Superior temporal gyrus (tissue), 1 donor: ENCODE results near the gene SLC38A3.
"Not testable (repeated sequence)": the region's sequence is repeated elsewhere in the genome, so short reads cannot be mapped to it uniquely, and the experiment has no call there.

Experiments used
- DNase-seq: peaks from one replicate; pipeline ENCODE4 v3.0.0-alpha.2; 2016; ENCODE audit errors: extremely low spot score

SLC38A3 gene

DNA sequence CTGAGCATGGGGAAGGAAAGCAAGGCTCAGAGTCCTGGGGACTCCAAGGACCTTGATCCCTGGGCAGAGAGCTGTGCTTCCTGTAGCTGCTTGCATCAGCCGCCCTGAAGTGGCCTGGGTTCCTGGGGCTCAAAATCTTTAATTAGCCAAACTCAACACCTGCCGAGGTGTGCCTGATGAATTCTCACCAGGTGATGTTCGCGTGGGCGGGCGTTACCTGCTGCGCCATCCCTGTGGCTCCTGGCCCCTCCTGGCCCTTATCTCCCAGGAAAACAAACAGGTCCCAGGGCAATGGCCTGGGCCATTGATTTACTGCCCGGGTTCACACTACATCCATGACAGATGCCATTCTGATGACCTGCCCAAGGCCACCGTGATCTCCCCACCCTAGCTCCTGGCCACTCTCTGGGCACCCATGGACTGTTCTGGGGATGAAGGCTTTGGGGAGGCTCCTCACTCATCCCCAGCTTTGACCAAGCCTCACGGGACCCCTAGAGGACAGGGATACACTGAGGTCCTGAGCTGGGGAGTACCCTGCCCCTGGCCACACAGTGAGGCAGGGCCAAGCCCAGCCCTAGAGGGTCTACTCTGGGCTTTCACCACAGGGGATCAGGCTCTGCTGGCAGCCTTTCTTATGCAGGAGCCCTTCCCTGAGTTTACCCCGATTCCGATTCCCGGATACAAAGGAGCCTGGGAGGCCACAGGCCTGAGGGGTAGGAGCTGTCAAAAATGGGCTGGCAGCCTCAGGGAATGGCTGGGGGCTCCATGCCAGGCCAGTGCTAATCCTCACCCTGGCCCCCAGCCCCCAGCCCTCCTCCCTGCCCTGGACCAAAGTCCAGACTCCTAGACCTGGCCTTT is 5.7 kb downstream of the SLC38A3 start:
- DNase-seq = no peak

DNA sequence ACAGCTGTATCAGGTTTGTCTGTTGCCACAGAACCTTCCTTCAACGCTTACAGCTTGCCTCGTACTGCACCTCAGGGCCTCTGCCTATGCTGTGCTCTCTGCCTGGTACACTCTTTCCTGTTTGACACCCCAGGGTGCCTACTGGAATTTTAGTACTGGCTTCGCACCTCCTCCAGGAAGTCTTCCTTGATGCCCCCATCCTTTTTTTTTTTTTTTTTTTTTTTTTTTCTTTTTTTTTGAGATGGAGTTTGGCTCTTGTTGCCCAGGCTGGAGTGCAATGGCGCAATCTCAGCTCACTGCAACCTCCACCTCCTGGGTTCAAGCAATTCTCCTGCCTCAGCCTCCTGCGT is 6.3 kb downstream of the SLC38A3 start:
- DNase-seq = not testable (repeated sequence)

DNA sequence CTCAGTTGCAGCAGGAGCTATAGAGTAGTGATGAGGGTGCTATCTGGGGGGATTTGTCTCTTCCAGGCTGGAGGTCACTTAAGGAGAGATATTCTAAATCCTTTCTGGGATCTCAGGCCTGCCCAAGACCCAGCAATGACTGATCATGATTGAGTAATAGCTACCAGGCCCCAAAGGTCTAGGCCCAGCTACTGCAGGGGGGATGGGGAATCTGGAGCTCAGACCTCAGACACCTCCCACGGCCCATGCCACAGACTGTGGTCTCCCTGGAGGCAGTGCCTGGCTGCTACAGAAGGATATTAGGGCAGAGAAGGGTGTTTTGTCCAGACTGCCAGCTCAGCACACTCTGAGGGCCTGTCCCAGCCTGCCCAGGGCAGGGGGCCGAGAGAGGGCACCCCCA is 6.9 kb downstream of the SLC38A3 start:
- no peak for DNase-seq

DNA sequence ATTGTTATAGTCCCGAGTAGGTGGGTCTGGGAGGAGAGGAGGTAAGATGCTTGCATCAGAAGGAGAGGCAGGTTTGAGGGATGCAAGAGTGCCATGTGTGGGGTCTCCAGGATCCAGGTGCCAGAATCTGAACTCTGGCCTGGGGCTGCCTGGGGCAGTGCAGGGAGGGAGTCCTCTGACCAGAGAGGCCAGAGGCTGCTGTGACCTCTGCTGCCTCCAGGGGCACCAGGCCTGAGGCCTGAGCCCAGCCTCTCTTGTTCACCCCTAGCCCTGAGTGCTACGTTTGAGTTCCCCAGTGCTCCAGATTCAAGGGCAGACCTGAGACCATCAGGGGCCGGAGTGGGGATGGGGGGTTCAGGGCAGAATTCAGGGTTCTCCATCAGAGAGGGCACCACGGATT is 7.4 kb downstream of the SLC38A3 start:
- DNase-seq = no peak

DNA sequence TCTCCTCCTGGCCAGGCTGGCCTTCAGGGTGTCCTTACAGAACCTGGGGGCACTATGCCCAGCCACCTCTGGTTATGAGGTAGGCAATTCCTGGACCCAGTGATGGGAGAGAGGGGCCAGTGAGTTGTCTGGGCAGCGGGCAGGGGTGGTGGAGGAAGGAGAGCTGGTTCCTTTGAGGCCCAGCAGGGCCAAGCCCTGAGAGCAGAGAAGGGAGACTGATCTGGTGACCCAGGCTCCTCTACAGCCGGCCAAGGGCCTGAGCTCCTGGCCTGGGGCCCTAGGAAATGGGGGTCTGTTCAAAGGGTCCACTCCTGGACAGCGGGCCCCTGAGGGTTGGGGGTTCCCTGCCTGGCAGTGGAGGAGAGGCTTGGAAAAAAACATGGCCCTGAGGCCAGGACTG is 7.9 kb downstream of the SLC38A3 start:
- DNase-seq = no peak

DNA sequence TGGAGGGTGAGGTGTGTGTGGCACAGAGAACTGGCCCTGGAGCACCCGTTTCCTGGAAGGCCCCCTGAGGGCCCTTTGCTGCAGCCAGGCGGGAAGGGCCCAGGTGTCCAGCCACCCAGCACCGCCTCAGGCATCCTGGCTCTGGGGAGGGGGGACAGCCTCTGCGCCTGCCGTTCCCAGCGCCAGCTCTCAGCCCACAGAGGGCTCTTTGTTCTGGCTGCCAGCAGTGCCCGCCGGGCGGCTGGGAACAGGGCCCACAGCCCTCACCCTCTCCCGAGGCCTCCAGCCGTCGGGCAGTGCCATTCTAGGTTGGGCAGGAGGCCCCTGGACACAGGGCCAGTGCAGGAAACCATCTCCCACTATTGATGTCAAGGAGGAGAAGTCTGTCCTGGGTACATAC is 8.3 kb downstream of the SLC38A3 start:
- DNase-seq = peak; percentile 92

DNA sequence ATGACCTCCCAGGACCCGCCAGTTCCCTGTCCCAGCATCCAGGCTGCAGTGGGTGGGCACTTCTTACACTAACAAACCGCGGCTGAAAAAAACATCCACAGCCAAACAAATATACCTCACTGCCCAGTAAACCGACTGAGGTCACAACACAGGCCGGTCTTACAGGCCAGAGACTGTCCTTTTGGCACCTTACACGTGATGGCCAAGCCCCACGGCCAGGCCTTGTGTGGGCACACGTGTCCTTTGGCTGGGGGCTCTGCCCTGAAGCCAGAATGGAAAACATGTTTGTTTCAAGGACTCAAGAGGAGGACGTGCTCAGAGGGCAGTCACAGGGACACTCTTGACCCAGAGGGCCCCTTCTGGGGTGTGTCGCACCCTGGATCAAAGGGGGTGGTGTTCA is 9.8 kb downstream of the SLC38A3 start:
- no peak for DNase-seq

DNA sequence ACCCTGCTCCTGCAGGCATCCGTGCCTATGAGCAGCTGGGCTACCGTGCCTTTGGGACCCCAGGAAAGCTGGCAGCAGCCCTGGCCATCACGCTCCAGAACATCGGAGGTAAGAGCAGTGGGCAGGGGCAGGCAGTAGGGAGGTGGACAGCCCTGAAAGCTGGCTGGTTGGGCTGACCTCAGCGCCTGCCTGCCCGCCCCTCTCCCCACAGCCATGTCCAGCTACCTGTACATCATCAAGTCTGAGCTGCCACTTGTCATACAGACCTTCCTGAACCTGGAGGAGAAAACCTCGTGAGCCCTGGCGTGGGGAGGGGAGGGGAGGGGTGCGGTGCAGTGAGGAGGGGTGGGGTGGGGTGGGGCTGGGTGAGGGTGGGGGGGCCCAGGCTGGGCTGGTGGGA is 10.5 kb downstream of the SLC38A3 start:
- no peak for DNase-seq

DNA sequence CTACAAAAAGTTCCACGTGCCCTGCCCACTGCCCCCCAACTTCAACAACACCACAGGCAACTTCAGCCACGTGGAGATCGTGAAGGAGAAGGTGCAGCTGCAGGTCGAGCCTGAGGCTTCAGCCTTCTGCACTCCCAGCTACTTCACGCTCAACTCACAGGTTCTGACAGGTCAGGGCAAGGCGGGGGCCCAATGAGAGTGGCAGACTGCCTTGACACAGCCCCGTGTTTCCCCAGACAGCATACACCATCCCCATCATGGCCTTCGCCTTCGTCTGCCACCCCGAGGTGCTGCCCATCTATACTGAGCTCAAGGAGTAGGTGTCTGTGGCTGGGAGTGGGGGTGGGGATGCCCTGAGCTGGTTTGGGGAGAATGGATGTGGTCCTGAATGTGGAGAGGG is 12.6 kb downstream of the SLC38A3 start:
- DNase-seq = no peak

DNA sequence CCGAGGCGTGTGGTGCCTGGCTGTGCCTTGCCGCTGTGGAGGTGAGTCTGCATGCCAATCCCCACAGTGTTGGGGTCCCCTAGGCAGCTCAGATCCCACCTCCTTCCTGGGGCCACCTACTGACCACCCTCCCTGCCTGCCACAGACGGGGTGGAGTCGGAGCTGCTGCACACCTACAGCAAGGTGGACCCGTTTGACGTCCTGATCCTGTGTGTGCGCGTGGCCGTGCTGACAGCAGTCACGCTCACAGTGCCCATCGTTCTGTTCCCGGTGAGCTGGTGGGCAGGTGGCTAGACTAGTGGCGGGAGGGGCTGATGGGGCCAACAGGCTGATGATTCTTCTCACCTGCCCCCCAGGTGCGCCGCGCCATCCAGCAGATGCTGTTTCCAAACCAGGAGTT is 13.4 kb downstream of the SLC38A3 start:
- no peak for DNase-seq

DNA sequence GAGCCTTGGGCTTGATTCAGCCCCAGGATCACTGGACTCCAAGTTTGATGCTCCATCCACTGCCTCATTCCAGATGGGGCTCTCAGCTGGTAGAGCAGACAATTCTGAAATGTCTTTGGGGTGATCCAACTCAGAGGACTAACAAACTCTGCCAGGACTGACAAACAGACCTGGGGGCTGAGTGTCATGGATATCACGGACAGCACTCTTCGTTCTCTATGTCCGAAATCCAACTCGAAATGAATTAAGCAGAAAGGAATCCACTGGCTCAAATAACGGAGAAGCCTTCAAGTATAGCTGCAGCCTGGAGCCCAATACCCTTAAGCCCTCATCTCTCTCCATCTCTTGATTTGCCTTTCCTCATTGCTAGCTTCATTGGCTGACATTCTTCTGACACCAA is 14.2 kb downstream of the SLC38A3 start:
- DNase-seq = no peak

DNA sequence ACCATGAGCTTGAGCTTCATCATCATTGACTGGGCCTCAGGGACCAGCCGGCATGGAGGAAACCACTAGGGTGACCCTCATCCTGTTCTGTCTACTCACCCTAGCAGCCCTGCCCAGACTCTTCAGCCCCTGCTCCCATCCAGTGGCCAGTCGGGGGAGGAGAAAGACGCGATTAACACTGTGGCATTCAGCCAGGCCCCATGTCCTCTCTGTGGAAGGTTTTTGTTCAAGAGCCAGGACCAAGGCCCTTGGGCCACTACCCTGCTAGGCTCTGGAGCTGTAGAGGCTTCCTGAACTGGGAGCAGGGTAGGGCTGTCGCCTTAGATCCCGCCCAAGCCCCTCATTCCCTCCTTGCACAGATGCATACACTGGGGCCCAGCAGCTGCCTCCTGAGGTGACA is 15.0 kb downstream of the SLC38A3 start:
- no peak for DNase-seq

DNA sequence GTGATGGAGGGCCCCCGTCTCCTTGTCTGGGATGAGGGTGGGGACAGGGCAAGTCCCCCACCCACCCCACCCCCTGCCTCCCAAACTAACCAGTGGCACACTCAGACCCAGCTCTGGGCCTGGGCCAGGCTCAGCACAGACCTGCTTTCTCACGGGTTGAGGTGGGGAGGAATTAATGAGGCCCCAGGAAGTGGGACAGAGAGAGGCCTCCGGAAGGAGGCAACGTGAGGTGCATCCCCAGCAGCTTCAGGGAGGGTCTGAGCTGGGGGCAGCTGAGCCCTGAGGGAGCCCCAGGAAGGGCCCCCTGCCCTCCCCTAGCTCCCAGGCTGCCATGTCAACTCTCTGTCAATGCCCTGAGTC is 16.0 kb downstream of the SLC38A3 start:
- DNase-seq = no peak

DNA sequence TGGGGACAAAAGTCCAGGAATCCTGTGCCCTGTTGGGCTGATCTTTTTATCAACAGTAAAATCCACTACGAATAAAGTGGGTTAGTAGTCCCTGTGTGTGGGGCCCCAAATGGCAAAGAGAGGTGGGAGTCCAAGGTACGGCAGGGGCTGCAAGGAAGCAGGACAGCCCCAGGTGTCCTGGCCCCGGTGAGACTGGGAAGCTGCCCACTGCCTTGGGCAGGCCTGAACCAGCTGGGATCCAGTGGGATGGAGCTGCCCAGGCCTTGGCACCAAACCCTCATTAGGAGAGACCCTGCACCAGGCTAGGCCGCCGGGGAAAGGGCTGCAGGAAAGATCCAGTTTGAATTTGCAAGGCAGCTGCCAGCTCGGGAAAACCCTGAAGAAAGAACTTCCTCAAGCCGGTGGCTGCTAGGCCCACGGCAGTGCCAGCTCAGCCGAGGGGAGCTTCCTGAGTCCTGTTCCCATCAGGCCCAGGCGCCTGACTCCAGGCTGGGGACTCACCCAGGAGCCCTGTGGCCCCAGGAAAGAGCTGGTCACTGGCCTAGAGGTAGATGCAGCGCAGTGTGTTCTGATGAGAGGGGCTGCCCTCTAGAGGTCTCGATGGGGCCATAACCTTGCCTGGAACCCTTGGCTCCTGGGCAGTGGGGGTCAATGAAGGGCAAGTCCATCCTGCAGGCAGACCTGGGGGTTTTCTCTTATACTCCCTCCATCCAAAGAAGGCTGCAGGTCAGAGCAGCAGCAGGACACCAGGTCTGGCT is 16.5 kb downstream of the SLC38A3 start:
- no peak for DNase-seq

DNA sequence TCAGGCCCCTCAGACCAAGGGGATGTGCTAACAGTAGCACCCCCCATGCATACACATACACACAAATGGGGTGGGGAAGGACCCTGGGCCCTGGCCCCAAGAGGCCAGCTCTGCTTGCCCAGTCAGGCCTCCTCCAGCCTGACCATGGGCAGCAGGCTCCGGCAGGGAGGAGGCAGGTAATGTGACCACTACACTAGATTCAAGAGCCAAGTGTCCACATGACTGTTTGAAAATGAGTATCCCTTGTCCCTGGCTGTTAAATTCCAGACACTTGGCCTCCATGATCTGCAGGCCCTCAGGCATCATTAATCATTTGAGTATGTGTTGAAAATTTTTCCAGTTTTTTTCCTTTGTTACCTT is 17.1 kb downstream of the SLC38A3 start:
- DNase-seq = no peak

DNA sequence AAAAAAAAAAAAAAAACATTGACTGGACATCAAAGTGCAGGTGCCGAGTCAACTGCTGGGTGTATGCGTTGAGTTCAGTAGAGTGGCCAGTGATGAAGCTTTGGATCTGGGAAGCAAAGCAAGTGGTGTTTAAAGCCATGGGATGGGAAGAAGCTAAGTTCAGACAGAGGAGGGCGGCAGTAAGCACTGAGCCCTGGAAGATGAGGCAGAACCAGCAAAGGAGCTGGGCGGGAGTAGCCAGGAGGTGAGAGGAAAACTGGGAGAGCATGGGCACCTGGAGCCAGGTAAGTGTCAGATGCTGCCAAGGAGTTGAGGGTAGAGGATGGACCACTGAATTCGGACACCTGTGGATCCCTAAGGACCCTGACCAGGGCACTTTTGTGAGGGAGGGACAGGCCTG is 19.6 kb downstream of the SLC38A3 start:
- no peak for DNase-seq

DNA sequence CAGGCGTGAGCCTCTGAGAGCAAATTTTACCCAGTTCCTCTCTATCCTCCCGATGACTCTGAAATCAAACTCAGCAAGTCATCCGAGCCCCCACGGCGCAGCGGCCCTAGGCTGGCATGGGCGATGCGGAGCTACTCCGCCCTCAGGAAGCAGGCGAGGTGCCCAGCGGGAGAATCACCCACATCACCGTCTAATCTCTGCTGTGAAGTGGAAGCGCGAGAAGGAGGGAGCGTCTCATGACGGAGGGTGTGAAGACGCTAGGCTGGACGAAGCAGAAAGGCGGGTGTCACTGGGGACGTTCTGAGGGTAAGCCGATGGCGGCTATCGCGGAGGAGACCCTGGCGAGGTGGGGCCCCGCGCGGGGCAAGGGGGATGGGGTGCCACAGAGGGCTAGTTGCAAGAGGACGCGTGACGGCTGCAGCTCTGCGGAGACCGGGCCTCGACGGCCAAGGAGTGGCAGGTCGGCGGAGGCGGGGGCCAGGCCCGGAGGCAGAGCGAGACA is 21.9 kb downstream of the SLC38A3 start:
- DNase-seq = peak; percentile 64

DNA sequence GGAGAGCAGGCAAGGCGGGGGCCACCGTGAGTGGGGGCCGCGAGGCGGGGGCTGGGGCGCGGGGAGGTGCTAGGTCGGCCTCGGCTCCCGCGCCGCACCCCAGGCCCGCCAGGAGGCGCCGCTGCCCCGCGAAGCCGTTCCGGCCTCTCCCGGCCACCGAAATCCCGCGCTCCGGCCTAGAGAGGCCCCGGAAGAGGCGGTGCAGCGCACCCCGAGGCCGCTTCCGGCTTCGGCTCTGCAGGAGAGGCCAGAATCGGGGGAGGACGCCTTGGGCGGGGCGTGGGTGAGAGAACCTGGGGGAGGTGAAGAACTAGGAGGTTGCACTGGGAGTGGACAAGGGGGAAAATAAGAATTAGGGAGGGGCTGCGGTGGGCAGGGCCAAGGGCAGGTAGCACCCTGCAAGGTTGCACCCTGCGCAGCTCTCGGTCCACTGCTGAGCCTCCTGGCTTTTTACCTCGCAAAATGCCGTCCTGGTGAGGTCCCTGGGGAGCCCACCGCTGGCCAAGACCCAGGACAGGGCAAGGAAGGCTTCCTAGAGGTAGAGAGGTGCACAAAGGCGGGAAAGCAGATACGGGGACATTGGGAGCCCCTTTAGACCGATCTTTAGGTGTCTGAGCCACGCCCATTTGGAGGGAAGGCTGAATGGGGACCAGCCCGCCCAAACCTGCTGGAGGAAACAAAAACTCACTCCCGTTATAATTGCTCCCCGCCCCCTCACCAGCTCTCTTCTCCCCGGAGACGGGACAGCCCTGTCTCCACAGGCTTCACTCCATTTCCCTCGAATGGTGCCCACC is 22.5 kb downstream of the SLC38A3 start:
- peak; percentile 91 for DNase-seq

DNA sequence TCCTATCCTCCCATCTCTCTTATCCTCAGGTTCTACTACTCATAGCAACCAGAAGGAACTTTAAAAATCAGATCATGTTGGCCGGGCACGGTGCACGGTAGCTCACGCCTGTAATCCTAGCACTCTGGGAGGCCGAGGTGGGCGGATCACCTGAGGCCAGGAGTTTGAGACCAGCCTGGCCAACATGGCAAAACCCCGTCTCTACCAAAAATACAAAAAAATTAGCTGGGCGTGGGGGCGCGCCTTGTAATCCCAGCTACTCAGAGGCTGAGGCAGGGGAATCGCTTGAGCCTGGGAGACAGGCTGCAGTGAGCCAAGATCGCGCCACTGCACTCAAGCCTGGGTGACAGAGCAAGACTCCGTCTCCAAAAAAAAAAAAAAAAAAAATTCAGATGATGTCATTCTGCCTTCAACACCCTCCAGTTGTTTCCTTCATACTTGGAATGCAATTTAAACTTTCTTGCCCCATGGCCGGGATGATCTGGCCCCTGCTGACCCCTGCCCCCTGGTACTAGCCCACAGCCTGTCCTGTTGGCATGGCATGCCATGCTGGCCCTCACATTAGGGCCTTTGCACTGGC is 23.2 kb downstream of the SLC38A3 start:
- not testable (repeated sequence) for DNase-seq

DNA sequence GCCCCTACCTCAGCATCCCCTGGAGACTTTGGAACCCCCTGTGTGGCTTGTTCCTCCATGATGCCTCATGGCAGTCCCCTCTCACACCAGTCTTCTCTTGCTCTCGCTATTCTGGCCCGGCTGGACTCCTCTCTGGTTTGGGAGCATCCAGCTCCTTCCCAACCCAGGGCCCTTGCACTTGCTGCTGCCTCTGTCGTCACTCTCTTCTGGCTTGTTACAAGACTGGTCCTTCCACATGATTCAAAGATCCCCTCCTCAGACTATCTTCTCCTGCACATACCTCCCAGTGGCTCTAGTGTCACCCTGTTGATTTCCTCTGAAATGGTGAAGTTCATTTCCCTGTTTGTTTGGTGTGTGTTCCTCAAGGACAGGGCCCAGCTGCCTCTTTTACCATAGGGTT is 24.4 kb downstream of the SLC38A3 start:
- DNase-seq = no peak

DNA sequence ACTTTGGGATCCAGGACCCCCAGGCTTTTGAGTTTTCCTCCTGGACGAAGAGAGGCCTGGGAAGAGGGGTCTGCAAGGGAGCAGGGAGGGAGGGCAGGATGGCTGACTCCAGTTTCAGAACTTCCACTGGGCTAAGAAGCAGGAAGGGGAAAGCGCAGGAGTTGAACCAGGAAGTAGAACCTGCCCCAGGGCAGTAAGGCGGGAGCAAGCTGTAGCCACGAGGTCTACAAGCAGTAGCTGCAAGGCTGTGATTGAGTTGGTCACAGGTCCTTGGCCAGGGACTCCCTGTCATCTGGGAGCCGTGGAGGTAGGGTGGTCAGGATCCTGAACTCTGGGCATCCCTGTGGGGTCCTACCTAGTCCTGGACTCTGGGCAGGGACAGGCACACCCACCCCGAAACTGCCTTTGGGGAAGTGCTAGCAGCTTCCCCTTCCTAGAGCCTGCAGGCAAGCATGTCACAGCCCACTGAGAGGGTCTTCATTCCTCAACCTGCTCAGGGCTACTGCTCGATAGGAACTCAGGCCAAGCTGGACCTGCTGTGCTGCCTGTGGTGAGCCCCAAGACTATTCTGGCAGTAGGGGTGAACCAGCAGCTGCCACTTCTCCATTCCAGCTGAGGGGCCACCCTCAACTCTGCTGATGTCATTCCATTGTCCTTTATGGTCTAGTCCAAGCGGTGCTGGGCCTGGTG is 25.2 kb downstream of the SLC38A3 start:
- DNase-seq = no peak

DNA sequence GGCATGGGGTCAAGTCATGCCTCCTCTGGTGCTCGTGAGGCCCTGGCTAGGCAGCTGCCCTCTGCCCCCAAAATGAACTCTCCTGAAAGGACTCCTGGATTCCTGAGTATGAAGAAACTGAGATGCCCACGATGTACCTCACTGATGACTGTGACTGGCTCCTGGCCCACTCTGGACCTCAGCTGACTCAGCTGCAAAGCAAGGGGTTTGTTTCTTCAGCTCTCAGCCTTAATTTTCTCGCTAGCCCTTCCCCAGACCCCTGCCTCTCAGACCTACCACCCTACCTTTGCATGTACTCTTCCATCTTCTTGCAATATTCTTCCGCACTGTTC is 25.7 kb downstream of the SLC38A3 start:
- no peak for DNase-seq
